HepG2 (cell line): Measurements from ENCODE around the gene TRIM28. TPM values are rescaled to one million over a fixed set of nuclear protein-coding genes. Genes with fewer than 3 reads are reported as not detected.

ENCODE experiments used
- CHD4 ChIP-seq: fragments of 200-600 bp; sonication (generic); IDR thresholded peaks from 2 replicates; pipeline ENCODE4 v1.7.0; 2017; ENCODE audit warnings: mild to moderate bottlenecking, low read length, borderline replicate concordance
- HDAC6 ChIP-seq: fragments of 200-600 bp; sonication (generic); IDR thresholded peaks from 2 replicates; pipeline ENCODE4 v1.7.0; 2017; ENCODE audit warnings: mild to moderate bottlenecking, antibody characterized with exemption, low read length, low read depth
- HIVEP1 ChIP-seq: sonication (generic); formaldehyde crosslinking; IDR thresholded peaks from 2 replicates; pipeline ENCODE4 v1.4.0; 2020; ENCODE audit warnings: mild to moderate bottlenecking, missing genetic modification reagents
- IKZF1 ChIP-seq: fragments of 450-650 bp; IDR thresholded peaks from 2 replicates; pipeline ENCODE4 v1.7.1; 2016
- SIN3B ChIP-seq: fragments of 150-350 bp; IDR thresholded peaks from 2 replicates; pipeline ENCODE4 v1.6.1; 2014; ENCODE audit warnings: low read length
- SMAD9 ChIP-seq: sonication (generic); formaldehyde crosslinking; IDR thresholded peaks from 2 replicates; pipeline ENCODE4 v1.5.1; 2020; ENCODE audit warnings: mild to moderate bottlenecking, missing genetic modification reagents
- SOX6 ChIP-seq, 2 experiments: fragments of 450-650 bp in 1 of 2; sonication (generic) in 1 of 2; formaldehyde crosslinking in 1 of 2; IDR thresholded peaks; 2 replicates each; pipeline versions ENCODE4 v1.4.0 to v1.6.1; 2017 to 2020; ENCODE audit warnings: antibody characterized with exemption in 1 of 2, mild to moderate bottlenecking in 1 of 2, missing genetic modification reagents in 1 of 2
- SPEN ChIP-seq: sonication (generic); formaldehyde crosslinking; IDR thresholded peaks from 2 replicates; pipeline ENCODE4 v1.5.1; 2020; ENCODE audit warnings: low read depth, mild to moderate bottlenecking, missing genetic modification reagents
- TP53 ChIP-seq: sonication (generic); formaldehyde crosslinking; conservative IDR thresholded peaks from 2 replicates; pipeline ENCODE4 v1.4.0; 2020; ENCODE audit warnings: missing genetic modification reagents
- ZNF24 ChIP-seq: fragments of 450-650 bp; IDR thresholded peaks from 2 replicates; pipeline ENCODE4 v1.6.1; 2017; ENCODE audit warnings: antibody characterized with exemption, mild to moderate bottlenecking
- ZNF251 ChIP-seq: sonication (generic); formaldehyde crosslinking; IDR thresholded peaks from 2 replicates; pipeline ENCODE4 v1.9.0; 2021; ENCODE audit warnings: mild to moderate bottlenecking, missing genetic modification reagents
- ZNF414 ChIP-seq: sonication (generic); formaldehyde crosslinking; IDR thresholded peaks from 2 replicates; pipeline ENCODE4 v1.5.0; 2020; ENCODE audit warnings: missing genetic modification reagents
- ZNF558 ChIP-seq: sonication (generic); formaldehyde crosslinking; IDR thresholded peaks from 2 replicates; pipeline ENCODE4 v1.9.0; 2022; ENCODE audit warnings: mild to moderate bottlenecking, missing genetic modification reagents, borderline replicate concordance
- ZNF597 ChIP-seq: sonication (generic); formaldehyde crosslinking; IDR thresholded peaks from 2 replicates; pipeline ENCODE4 v1.5.0; 2020; ENCODE audit warnings: missing genetic modification reagents
- ZNF609 ChIP-seq: sonication (generic); formaldehyde crosslinking; IDR thresholded peaks from 2 replicates; pipeline ENCODE4 v1.4.0; 2020; ENCODE audit warnings: mild to moderate bottlenecking, missing genetic modification reagents, borderline replicate concordance
- ZNF850 ChIP-seq: sonication (generic); formaldehyde crosslinking; conservative IDR thresholded peaks from 2 replicates; pipeline ENCODE4 v1.9.0; 2021; ENCODE audit warnings: mild to moderate bottlenecking, missing genetic modification reagents
- polyA plus RNA-seq, 8 experiments: library from polyadenylated mRNA; depleted of rRNA in 3 of 8; stranded (reverse) in 7 of 8; unstranded in 1 of 8; fragments of >200 nt; fragmentation: Illumina TruSeq in 4 of 8; extraction: Trizol in 4 of 8; gene quantifications; 2 replicates each; pipeline versions ENCODE4 v1.2.1 to v1.2.3, GENCODE V29; 2011 to 2016; ENCODE audit warnings: low read depth in 4 of 8, missing spikeins in 1 of 8, mixed read lengths in 1 of 8; ENCODE audit not compliant: insufficient read depth in 1 of 8
- total RNA-seq, 5 experiments: library from RNA; depleted of rRNA; stranded (reverse); fragments of >200 nt; fragmentation: Illumina TruSeq; extraction: Trizol; gene quantifications; 2 replicates each; pipeline ENCODE4 v1.2.3, GENCODE V29; 2016; ENCODE audit warnings: low read depth in 1 of 5
- TF ChIP-seq, protein P1 (sequence below): sonication (generic); formaldehyde crosslinking; IDR thresholded peaks from 2 replicates; pipeline ENCODE4 v1.5.0; 2020; ENCODE audit warnings: missing genetic modification reagents
- TF ChIP-seq, protein P2 (sequence below): sonication (generic); formaldehyde crosslinking; IDR thresholded peaks from 2 replicates; pipeline ENCODE4 v1.8.0; 2023; ENCODE audit warnings: mild to moderate bottlenecking, missing genetic modification reagents

Gene TRIM28
- total and polyA plus RNA-seq, 2 of the 13 experiments (the other 11 are each of a cell fraction or from before 2014, with no cell fraction given): 361 to 439 TPM

DNA sequence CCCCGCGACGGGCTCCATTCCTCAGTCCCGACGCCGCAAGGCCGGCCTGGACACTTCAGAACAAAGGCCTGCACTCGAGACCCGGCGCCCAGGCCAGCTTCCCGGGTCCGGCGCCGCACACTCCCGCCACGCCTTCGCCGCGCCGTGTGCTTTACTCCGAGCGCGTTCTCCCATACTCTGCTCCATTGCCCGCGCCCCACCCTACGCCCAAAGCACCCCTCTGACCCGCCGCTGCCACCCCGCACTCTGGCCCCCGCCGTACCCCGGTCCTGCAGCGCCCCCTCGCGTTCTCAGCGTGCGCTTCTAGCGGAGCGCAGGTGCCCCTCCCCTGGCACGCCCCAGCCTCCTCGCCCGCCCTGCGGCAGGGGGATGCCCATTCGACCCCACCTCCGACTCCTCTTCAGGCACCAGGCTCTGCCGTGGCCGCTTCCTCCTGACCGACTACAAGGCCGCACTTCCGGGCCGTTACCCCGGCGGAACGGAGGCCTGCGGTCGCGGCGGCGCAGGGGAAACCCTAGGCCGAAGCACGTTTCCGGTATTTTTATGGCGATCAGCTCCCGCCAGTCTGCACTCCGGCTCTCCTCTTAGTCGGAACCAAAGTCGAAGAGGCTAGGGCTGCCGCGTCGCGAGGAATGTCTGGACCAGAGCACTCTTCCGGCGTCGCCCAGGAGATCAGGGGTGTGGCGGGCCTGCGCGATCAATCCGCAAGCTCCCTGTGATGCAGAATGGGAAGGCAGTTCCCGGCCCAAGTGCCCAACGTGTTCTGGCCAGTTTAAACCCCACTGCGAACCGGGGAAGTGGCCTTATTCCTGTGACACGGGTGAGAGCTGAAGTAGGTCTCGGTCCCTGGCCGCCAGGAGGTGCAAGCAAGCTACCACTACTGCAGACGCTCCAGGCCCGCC is 24.3 kb upstream of the TRIM28 start, which contains the start of gene ZBTB45 (continued):
- TF ChIP-seq ZNF558 (CRISPR knock-in tag) (peak; percentile 97; the same call in 1 of the 2 replicates), SOX6 (IDR thresholded peaks at IDR 0.05) (no peak), SOX6 (CRISPR knock-in tag; IDR thresholded peaks at IDR 0.05) (peak; percentile 79), ZNF414 (CRISPR knock-in tag) (peak; percentile 96), TP53 (peak; percentile 43; the same call in 1 of the 2 replicates), ZNF850 (CRISPR knock-in tag) (peak; percentile 88; the same call in 1 of the 2 replicates), ZNF609 (CRISPR knock-in tag) (peak; percentile 67), ZNF24 (peak; percentile 58; the same call in 1 of the 2 replicates), HDAC6 (no peak), ZNF251 (CRISPR knock-in tag) (0 out of 2 replicates have a peak, but pooled peaks have one; percentile 20), CHD4 (no peak; the same call in 1 of the 2 replicates), HIVEP1 (CRISPR knock-in tag) (peak; percentile 93), ZNF597 (CRISPR knock-in tag) (0 out of 2 replicates have a peak, but pooled peaks have one; percentile 57), SIN3B (peak; percentile 98), SMAD9 (CRISPR knock-in tag) (peak; percentile 60; the same call in 1 of the 2 replicates), SPEN (CRISPR knock-in tag) (peak; percentile 99), IKZF1 (no peak)
- TF ChIP-seq, protein P1, sequence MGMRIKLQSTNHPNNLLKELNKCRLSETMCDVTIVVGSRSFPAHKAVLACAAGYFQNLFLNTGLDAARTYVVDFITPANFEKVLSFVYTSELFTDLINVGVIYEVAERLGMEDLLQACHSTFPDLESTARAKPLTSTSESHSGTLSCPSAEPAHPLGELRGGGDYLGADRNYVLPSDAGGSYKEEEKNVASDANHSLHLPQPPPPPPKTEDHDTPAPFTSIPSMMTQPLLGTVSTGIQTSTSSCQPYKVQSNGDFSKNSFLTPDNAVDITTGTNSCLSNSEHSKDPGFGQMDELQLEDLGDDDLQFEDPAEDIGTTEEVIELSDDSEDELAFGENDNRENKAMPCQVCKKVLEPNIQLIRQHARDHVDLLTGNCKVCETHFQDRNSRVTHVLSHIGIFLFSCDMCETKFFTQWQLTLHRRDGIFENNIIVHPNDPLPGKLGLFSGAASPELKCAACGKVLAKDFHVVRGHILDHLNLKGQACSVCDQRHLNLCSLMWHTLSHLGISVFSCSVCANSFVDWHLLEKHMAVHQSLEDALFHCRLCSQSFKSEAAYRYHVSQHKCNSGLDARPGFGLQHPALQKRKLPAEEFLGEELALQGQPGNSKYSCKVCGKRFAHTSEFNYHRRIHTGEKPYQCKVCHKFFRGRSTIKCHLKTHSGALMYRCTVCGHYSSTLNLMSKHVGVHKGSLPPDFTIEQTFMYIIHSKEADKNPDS: peak; percentile 86; the same call in 1 of the 2 replicates
- TF ChIP-seq, protein P2, sequence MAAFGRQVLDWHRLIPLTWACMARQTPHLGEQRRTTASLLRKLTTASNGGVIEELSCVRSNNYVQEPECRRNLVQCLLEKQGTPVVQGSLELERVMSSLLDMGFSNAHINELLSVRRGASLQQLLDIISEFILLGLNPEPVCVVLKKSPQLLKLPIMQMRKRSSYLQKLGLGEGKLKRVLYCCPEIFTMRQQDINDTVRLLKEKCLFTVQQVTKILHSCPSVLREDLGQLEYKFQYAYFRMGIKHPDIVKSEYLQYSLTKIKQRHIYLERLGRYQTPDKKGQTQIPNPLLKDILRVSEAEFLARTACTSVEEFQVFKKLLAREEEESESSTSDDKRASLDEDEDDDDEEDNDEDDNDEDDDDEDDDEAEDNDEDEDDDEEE: no peak
